ENCODE results near the gene FAM20C.

GRCh38 chr7:222716-223041 is 30.3 kb downstream of the FAM20C start:
- TF ChIP-seq CTCF (IDR thresholded peaks at IDR 0.05) (no peak), POLR2AphosphoS5 (IDR thresholded peaks at IDR 0.05; ENCODE audit: low read depth, low read length) (no peak), REST (IDR thresholded peaks at IDR 0.05; ENCODE audit: insufficient read depth in 1 of 2, low read depth in 2 of 2, low read length in 1 of 2) (no peak)

Measured in Panc1 (cell line).